ENCODE data around the gene NTRK1.

DNA sequence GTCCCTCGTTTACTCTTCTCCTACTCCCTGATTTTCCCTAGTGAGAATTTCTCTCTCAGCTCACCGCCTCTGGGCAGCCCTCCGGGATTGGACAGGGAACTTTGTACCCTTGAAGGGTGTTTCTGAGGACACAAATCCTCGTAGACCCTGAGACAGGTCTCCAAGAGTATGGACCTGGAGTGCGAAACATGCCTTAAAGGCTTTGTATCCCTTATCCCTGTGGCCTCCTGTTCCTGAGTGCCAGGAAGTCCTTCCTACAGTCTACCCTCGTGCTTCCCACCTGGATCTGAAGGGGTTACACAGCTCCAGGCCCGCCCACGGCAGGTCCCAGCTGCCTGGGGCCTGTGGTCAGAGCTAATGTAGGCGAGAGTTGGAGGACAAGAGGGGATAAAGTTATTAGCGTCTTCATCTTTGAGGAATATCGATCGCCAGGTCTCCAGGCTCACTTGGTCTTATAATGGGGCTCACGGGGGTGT lies 25.3 kb downstream of the NTRK1 start:
- TF ChIP-seq, protein P1, sequence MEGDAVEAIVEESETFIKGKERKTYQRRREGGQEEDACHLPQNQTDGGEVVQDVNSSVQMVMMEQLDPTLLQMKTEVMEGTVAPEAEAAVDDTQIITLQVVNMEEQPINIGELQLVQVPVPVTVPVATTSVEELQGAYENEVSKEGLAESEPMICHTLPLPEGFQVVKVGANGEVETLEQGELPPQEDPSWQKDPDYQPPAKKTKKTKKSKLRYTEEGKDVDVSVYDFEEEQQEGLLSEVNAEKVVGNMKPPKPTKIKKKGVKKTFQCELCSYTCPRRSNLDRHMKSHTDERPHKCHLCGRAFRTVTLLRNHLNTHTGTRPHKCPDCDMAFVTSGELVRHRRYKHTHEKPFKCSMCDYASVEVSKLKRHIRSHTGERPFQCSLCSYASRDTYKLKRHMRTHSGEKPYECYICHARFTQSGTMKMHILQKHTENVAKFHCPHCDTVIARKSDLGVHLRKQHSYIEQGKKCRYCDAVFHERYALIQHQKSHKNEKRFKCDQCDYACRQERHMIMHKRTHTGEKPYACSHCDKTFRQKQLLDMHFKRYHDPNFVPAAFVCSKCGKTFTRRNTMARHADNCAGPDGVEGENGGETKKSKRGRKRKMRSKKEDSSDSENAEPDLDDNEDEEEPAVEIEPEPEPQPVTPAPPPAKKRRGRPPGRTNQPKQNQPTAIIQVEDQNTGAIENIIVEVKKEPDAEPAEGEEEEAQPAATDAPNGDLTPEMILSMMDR (IDR thresholded peaks at IDR 0.05), result no peak
- TF ChIP-seq POLR2AphosphoS5 (IDR thresholded peaks at IDR 0.05) (no peak), EP300 (IDR thresholded peaks at IDR 0.05; ENCODE audit: low read depth) (no peak)

Measured in transverse colon (tissue), 4 donors.